HG03432 (cell line): ENCODE data around the gene ODAD3.
A peak's percentile ranks its signal among the peaks of the same experiment; 100 is the strongest.
"Not testable (repeated sequence)": the region's sequence is repeated elsewhere in the genome, so short reads cannot be mapped to it uniquely, and the experiment has no call there.

ENCODE experiments used
- ATAC-seq: cut with Tn5 transposase; IDR thresholded peaks from one replicate; pipeline ENCODE4 v1.9.1; 2021; ENCODE audit warnings: mild to moderate bottlenecking, moderate library complexity; ENCODE audit not compliant: unreplicated experiment

Gene ODAD3

GRCh38 chr19:11445141-11445540 is 10.2 kb upstream of the ODAD3 start:
- no peak for ATAC-seq

GRCh38 chr19:11444059-11444458 is 9.1 kb upstream of the ODAD3 start:
- no peak for ATAC-seq

GRCh38 chr19:11437955-11438354 is 3.0 kb upstream of the ODAD3 start:
- ATAC-seq, result no peak

GRCh38 chr19:11435833-11436313 is 952 bp upstream of the ODAD3 start:
- no peak for ATAC-seq

- ATAC-seq, result peak; percentile 16
Observed at GRCh38 chr19:11434703-11435056, 241 bp downstream of the ODAD3 start.

- ATAC-seq, result not testable (repeated sequence)
Observed at GRCh38 chr19:11433526-11433925, 1.4 kb downstream of the ODAD3 start.

GRCh38 chr19:11426656-11427055 is 8.3 kb downstream of the ODAD3 start:
- no peak for ATAC-seq

- no peak for ATAC-seq
Observed at GRCh38 chr19:11425719-11426457, 9.0 kb downstream of the ODAD3 start.

- no peak for ATAC-seq
Observed at GRCh38 chr19:11423791-11424181, 11.1 kb downstream of the ODAD3 start.

- ATAC-seq, result no peak
Observed at GRCh38 chr19:11423164-11423790, 11.6 kb downstream of the ODAD3 start.

- peak; percentile 65 for ATAC-seq
Observed at GRCh38 chr19:11422163-11423065, 12.5 kb downstream of the ODAD3 start.

- ATAC-seq, result peak; percentile 50
Observed at GRCh38 chr19:11421371-11422098, 13.4 kb downstream of the ODAD3 start.

GRCh38 chr19:11420429-11421370 is 14.2 kb downstream of the ODAD3 start:
- no peak for ATAC-seq

- no peak for ATAC-seq
Observed at GRCh38 chr19:11418549-11419506, 16.1 kb downstream of the ODAD3 start, which contains the start of gene RGL3. RGL3 (minus strand) TSS chr19:11419314; CDS start chr19:11419278, 36 bp downstream.

GRCh38 chr19:11418094-11418548 is 16.8 kb downstream of the ODAD3 start:
- ATAC-seq, result no peak

GRCh38 chr19:11416346-11417052 is 18.4 kb downstream of the ODAD3 start:
- no peak for ATAC-seq

- ATAC-seq, result no peak
Observed at GRCh38 chr19:11414544-11414943, 20.4 kb downstream of the ODAD3 start.

- ATAC-seq, result no peak
Observed at GRCh38 chr19:11410682-11411081, 24.2 kb downstream of the ODAD3 start.
